HG02610 (cell line): ENCODE measurements around the gene TTLL9.

Experiments used
- ATAC-seq: cut with Tn5 transposase; IDR thresholded peaks from one replicate; pipeline ENCODE4 v1.9.1; 2021; ENCODE audit warnings: mild to moderate bottlenecking, moderate library complexity; ENCODE audit not compliant: unreplicated experiment

Gene TTLL9

DNA sequence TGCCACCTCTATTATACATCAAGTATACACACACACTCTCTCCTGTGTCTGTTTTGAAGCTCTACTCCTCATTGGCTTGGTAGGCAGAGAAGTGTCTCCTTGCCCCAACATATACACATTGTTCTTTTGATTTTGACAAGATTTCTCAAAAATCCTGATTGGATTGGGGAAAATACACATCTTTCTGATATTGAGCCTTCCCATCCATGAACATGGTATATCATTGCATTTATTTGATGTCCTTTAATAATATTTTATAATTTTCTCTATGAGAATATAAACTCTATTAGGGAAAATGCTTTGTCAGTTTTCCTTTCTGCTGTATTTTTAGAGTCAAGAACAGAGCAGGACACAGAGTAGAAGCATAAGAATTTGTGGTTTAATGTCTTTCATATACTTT is 7.2 kb downstream of the TTLL9 start:
- no peak for ATAC-seq

GRCh38 chr20:31879143-31879987 is 8.9 kb downstream of the TTLL9 start:
- ATAC-seq: peak; percentile 91

GRCh38 chr20:31881945-31882344 is 11.5 kb downstream of the TTLL9 start:
- ATAC-seq: no peak

DNA sequence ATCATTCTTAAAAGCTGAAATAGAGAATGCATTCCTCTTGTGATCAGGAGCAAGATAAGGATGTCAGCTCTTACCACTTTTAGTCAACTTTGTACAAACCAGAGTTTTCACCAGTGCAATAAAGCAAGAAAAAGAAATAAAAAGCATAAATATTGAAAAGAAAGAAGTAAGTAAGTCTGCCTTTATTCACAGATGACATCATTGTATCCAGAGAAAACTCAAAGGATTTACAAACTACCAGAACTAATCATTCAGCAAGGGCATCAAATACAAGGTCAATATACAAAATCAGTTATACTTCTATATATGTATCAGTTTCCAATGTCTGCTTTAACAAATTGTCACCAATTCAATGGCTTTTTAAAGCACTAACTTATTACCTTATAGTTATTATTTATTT is 13.4 kb downstream of the TTLL9 start:
- ATAC-seq: no peak

DNA sequence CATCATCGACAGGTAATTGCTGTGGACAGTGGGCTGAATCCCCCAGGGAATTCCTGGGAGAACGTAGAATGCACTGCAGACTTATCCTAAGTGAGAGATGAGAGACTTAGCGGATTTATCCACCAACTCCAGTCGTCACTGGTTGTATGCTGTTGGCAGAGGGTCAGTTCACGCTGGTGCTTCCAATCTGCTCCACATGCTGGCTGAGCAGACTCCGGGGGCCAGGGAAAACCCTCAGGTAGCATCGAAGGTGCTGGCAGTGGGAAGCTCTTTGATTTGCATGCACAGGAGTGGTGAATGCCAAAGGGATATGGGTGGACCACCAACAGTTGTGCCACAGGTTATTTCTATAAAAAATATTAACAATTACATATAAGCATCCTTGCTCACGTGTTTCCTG is 20.2 kb downstream of the TTLL9 start:
- no peak for ATAC-seq

GRCh38 chr20:31894980-31895675 is 24.7 kb downstream of the TTLL9 start:
- peak; percentile 99 for ATAC-seq

- no peak for ATAC-seq
Measured at GRCh38 chr20:31896049-31896448, 25.6 kb downstream of the TTLL9 start.

DNA sequence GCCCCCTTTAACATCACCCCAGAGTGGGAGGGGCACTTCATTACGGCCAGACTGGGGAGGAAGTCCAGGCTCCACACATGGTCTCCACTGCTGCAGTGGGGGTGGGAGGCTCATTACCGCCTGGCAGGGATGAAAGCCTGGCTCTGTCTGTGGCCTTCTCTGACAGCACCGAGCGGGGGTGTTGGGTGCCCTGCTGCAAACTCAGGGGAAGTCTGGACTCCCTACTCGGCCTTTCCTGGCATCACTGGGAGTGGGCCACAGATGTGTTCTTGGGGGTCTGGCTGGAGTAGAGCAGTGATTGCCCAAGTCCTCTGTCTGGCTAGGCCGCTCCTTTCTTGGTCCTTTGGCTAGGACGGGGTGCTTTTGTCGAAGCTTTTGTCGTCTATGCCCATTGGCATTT is 27.1 kb downstream of the TTLL9 start:
- ATAC-seq: no peak

DNA sequence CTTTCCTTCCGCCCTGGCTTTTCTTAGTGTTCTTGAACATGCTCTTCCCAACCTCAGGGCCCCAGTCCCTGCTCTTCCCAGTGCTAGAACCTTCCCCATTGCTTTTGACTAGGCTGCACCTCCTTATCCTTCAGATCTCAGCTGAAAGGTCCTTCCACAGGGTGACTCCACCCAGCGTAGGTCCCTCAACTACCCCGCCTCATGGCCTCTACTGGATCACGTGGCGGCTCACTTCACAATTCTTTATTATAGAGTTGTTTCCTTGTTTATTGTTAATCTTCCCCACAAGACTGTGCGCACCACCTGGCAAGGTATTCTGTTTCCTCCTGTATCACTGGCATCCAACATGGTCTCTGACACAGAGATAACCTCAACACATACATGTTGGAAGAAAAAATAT is 31.2 kb downstream of the TTLL9 start:
- no peak for ATAC-seq

DNA sequence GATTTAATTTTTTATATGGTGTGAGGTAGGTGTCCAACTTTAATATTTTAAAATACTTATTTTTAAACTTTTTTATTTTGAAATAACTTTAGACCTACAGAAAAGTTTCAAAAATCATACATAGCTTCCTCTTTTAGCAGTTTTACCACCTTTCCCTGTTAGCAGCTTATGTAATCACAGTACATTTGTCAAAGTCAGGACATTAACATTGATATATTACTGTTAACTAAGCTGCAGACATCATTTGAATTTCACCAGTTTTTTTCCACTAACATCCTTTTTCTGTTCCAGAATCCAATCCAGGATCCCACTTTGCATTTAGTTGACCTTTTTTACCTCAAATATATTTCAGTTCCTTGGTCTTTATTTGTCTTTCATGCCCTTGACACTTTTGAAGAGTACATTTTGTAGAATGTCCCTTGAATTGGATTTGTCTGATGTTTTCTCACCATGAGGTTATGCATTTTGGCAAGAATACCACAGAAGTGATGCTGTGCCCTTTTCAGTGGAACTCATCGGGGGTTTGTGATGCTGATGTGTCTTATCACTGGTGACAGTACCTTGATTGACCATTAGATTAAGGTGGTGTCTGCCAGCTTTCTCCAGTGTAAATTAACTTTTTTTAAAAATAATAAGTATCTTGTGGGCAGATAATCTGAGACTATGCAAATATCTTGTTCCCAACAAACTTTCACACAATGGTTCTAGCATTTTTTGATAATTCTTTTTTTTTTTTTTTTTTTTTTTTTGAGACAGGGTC is 33.4 kb downstream of the TTLL9 start:
- no peak for ATAC-seq

DNA sequence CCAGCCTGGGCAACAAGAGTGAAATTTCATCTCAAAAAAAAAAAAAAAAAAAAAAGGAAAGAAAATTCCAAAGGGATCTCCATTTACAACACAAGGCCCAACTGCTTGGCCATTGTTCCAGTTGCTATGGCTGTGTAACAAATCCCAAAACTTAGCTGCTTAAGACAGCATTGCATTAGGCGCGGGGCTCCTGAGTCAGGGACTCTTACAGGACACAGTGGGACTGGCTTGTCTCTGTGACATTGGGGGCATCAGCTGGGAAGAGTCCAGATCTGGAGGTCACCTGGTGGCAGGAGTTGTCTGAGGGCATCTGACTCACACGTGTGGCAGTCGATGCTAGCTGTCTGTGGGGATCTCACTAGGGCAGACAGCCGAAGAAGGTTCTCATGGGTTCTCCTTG is 35.6 kb downstream of the TTLL9 start:
- ATAC-seq: no peak

DNA sequence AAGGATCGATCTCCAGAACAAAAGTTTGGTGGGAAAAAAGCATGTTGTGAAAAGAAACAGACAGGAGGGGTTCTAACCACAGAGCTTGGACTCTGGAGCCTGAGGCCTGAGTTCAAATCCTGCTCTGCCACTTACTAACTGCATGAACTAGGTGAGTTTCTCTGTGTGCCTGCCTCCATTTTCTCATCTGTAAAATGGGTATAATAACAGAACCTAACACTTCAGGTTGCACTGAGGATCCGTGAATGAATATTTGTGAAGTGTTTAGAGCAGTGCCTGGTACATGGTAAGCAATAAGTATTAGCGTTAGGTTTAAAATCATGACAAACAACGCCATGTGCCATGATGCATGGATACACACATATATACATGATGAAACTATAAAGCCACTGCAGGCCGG is 36.6 kb downstream of the TTLL9 start:
- ATAC-seq: no peak

GRCh38 chr20:31908016-31908415 is 37.6 kb downstream of the TTLL9 start:
- ATAC-seq: no peak

DNA sequence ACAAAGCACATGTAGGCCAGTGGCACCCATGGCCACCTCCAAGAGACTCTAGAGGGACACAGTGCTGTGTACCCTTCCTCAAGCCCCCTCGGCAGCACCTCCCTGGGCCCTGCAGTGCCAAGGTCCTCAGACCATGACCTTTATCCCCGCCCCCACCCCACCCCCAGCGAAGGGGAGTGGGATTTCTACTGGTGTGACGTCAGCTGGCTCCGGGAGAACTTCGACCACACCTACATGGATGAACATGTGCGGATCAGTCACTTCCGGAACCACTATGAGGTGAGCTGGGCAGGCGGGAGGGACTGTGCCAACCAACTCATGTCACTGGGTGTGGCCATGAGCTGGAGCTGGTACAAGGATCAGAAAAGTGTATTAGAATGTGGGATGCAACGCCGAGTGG is 38.0 kb downstream of the TTLL9 start:
- no peak for ATAC-seq

- no peak for ATAC-seq
Measured at GRCh38 chr20:31909253-31910070, 39.0 kb downstream of the TTLL9 start.

GRCh38 chr20:31910071-31910803 is 39.8 kb downstream of the TTLL9 start:
- no peak for ATAC-seq

- no peak for ATAC-seq
Measured at GRCh38 chr20:31913431-31914157, 43.2 kb downstream of the TTLL9 start.

GRCh38 chr20:31914170-31914569 is 43.7 kb downstream of the TTLL9 start:
- no peak for ATAC-seq

DNA sequence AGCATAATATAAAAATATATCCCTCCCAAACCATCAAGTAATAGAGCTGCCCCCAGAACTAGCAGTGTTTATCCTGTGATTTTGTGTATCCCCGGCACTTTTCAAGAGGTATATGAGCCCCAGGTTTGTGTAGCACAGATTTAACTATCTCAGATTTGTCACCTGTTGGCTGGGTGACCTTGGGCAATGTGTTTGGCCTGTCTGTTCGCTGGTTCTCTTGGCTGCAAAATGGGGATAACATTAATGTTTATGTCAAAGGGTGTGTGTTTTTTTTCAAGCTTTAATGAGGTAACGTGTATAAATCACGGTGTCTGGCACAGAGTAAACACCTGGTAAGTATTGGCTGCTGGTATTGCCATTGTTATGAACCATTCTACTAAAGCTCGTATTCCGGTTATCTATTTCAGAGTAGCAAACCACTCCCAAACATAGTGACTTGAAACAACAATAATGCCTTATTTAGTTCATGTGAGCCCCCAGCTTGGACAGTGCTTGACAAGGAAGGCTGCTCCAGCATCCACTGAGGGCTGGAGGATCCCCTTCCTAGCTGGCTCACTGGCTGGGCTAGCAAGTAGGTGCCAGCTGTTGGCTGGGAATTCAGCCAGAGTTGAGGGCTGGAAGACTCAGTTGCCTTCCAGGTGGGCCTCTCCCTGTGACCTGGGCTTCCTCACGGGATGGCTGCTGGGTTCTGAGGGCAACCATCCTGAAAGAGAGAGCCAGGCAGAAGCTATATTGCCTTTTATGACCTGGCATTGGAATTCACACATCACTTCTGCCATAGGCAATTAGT is 45.3 kb downstream of the TTLL9 start:
- ATAC-seq: no peak
